Measurements from ENCODE around the gene PSTPIP1.

Gene PSTPIP1

DNA sequence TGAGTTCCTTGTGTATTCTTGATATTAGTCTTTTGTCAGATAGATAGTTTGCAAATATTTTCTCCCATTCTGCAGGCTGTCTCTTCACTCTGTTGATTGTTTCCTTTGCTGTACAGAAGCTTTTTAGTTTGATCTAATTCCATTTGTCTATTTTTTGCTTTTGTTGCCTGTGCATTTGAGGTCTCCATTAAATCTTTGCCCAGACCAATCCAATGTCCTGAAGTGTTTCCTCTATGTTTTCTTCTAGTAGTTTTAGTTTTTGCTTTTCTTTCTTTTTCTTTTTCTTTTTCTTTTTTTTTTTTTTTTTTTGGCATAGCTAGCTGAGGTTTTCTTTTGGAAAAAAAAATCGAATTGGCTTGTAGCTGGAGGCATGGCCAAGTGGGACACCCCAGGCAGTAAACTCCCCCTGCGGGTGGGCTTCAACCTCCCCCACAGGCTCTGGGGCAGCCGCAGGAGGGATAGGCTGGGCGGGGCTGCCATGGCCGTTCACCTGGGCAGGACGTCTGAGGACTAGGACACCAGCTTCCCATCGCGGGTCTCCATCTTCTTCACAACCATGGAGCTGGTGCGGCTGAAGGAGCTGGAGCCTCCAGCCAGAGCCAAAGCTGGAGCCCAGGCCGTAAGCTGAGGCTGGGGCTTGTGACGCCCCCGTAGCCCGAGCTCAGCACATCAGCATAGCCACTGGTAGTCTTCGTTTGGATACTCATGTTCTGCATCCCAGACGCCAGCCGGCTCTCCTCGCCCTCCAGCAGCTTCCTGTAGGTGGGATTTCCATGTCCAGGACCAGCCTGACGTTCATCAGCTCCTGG lies 16.2 kb upstream of the PSTPIP1 start:
- no peak for DNase-seq (ENCODE audit: low spot score)
- in situ Hi-C loops (cut with MboI; ENCODE audit: low pct_unique_long_range_greater_than_20kb, low sequenced_read_pairs, unreplicated experiment) = no loop called here
- TF ChIP-seq, protein P1, sequence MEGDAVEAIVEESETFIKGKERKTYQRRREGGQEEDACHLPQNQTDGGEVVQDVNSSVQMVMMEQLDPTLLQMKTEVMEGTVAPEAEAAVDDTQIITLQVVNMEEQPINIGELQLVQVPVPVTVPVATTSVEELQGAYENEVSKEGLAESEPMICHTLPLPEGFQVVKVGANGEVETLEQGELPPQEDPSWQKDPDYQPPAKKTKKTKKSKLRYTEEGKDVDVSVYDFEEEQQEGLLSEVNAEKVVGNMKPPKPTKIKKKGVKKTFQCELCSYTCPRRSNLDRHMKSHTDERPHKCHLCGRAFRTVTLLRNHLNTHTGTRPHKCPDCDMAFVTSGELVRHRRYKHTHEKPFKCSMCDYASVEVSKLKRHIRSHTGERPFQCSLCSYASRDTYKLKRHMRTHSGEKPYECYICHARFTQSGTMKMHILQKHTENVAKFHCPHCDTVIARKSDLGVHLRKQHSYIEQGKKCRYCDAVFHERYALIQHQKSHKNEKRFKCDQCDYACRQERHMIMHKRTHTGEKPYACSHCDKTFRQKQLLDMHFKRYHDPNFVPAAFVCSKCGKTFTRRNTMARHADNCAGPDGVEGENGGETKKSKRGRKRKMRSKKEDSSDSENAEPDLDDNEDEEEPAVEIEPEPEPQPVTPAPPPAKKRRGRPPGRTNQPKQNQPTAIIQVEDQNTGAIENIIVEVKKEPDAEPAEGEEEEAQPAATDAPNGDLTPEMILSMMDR (IDR thresholded peaks at IDR 0.05; ENCODE audit: extremely low read depth, insufficient read depth, missing control alignments) = no peak

DNA sequence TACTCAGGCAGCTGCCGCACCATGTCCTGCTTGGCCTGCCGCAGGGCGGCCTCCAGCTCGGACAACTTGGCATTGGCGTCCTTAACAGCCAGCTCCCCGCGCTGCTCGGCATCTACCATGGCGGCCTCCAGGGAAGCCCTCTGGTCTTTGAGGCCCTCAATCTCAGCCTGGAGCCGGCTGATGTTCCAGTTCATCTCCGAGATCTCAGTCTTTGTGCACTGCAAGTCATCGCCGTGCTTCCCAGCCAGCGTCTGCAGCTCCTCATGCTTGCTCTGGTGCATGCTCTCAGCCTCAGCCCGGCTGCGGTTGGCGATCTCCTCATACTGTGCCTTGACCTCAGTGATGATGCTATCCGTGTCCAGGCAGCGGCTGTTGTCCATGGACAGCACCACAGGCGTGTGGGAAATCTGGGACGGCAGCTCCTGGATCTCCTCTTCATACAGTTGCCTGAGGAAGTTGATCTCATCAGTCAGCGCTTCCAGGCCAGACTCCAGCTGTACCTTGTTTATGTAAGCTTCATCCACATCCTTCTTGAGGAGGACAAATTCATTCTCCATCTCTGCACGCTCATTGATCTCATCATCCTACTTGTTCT lies 15.5 kb upstream of the PSTPIP1 start:
- in situ Hi-C loops (cut with MboI; ENCODE audit: low pct_unique_long_range_greater_than_20kb, low sequenced_read_pairs, unreplicated experiment) = no loop called here
- no peak for DNase-seq (ENCODE audit: low spot score)
- TF ChIP-seq, protein P1 (IDR thresholded peaks at IDR 0.05; ENCODE audit: extremely low read depth, insufficient read depth, missing control alignments) = no peak

DNA sequence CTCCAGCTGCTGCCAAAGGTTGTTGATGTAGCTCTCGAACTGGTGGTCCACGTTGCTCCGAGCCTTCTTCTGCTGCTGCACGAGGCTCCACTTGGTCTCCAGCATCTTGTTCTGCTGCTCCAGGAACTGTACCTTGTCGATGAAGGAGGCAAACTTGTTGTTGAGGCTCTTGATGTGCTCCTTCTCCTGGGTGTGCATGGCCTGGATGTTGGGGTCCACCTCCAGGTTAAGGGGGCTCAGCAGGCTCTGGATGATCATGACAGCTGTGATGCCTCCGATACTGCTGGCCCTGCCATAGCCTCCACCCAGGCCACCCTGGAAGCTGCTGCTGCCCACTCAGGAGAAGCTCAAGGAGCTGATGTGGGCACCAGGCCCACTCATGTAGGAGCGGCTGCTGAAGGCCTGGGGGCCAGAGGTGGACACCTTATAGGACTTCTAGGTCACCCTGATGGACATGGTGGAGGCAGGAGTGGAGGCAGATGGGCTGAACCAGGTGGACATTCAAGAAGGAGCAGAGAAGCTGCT lies 14.9 kb upstream of the PSTPIP1 start:
- in situ Hi-C loops (cut with MboI; ENCODE audit: low pct_unique_long_range_greater_than_20kb, low sequenced_read_pairs, unreplicated experiment) = no loop called here
- TF ChIP-seq, protein P1 (IDR thresholded peaks at IDR 0.05; ENCODE audit: extremely low read depth, insufficient read depth, missing control alignments) = no peak
- no peak for DNase-seq (ENCODE audit: low spot score)

DNA sequence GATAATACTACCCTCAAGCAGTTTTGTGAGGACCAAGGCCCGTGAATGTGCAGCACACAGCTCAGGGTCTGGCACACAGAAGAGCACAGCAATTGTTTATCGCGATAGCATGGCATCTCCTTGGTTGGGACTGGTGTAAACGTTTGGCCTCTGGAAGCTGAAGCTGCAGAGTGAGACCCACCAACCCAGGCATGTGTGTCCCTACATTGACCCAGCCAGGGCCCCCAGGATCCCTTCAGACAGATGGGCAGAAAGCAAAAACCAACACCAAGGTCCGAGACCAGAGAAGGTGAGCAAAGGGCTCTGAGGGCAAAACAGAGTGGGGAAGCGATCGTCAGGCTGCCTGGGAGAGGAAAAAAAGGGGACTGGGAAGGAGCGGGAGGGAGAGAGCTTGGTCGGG lies 12.6 kb upstream of the PSTPIP1 start:
- TF ChIP-seq, protein P1 (IDR thresholded peaks at IDR 0.05; ENCODE audit: extremely low read depth, insufficient read depth, missing control alignments) = no peak
- DNase-seq (ENCODE audit: low spot score) = no peak
- in situ Hi-C loops (cut with MboI; ENCODE audit: low pct_unique_long_range_greater_than_20kb, low sequenced_read_pairs, unreplicated experiment) = no loop called here

DNA sequence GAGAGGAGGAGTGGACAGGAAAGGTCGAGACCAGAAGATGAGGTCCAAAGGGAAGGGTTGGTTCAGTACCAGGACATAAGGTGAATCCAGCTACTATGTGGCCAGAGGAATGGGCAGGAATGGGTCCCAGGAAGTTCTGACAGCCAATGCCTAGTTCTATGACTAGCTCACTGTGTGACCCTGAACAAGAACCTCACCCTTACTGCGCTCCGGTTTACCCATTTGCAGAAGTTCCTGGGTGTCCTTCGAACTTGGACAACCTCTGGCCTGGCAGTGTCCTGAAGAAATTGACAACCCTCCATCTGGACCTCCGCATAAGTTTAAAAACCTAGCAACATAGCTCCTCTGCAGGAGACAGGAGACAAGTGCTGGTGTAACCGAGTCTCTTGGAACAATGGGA lies 12.2 kb upstream of the PSTPIP1 start:
- in situ Hi-C loops (cut with MboI; ENCODE audit: low pct_unique_long_range_greater_than_20kb, low sequenced_read_pairs, unreplicated experiment) = no loop called here
- TF ChIP-seq, protein P1 (IDR thresholded peaks at IDR 0.05; ENCODE audit: extremely low read depth, insufficient read depth, missing control alignments) = no peak
- DNase-seq (ENCODE audit: low spot score) = no peak

DNA sequence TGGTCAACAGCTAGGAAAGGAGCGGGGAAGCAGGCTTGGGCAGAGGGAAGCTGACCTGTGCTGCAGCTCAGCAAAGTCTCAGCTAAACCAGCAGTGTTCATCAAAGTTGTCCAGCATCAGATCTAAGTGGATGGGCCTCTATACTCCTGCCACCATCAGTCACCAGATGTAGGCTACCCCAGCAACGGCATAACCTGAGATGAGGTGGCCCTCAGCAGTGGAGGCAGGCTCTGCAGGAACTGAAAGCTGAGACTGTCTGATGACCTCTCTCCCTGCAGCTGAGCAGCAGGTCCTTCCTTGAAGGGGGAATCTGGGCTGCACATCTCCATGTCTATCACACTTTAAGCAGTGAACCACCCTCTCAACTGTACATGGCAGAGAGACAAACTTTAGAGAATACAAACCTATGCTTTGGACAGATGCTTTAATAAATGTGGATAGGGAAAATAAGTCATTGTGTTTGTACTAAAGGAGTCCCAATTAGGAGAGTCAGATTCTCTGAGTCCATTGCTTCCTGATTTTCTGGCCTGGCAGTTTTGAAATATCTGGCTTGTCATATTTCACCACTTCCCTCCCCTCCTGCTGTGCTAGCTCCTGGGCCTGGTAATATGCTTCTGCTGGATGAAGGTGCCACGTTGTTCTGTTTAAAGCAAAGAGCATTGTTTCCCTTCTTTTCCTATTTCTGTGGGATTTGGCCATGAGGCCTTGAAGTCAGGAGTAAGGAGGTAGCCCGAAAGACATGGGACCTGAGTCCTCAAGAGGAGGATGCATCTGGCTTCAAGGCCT lies 11.1 kb upstream of the PSTPIP1 start:
- in situ Hi-C loops (cut with MboI; ENCODE audit: low pct_unique_long_range_greater_than_20kb, low sequenced_read_pairs, unreplicated experiment) = no loop called here
- DNase-seq (ENCODE audit: low spot score) = no peak
- TF ChIP-seq, protein P1 (IDR thresholded peaks at IDR 0.05; ENCODE audit: extremely low read depth, insufficient read depth, missing control alignments) = no peak
